Testis (tissue), 3 donors: Measurements from ENCODE around the gene LRGUK. TPM values are rescaled to one million over a fixed set of nuclear protein-coding genes. Genes with fewer than 3 reads are reported as not detected.
"Not testable (repeated sequence)": the region's sequence is repeated elsewhere in the genome, so short reads cannot be mapped to it uniquely, and the experiment has no call there.

Experiments
- DNase-seq: peaks from one replicate; pipeline ENCODE4 v3.0.0-alpha.2; 2019
- H3K27ac ChIP-seq, 2 donors: fragments of 200-600 bp; sonication (generic); one replicate each; pipeline ENCODE4 v1.5.1; 2019
- H3K27me3 ChIP-seq: fragments of 200-600 bp; sonication (generic); one replicate; pipeline ENCODE4 v1.5.1; 2019
- H3K36me3 ChIP-seq: fragments of 200-600 bp; sonication (generic); one replicate; pipeline ENCODE4 v1.5.1; 2017; ENCODE audit warnings: low read depth; ENCODE audit errors: missing control alignments
- H3K4me1 ChIP-seq: fragments of 200-600 bp; sonication (generic); one replicate; pipeline ENCODE4 v1.5.1; 2019
- H3K4me3 ChIP-seq, 2 donors: fragments of 200-600 bp; sonication (generic); one replicate each; pipeline ENCODE4 v1.5.1; 2017 to 2019
- H3K9me3 ChIP-seq: fragments of 200-600 bp; sonication (generic); one replicate; pipeline ENCODE4 v1.5.1; 2017
- POLR2A ChIP-seq: fragments of 450-650 bp; IDR thresholded peaks from one replicate; pipeline ENCODE4 v1.6.1; 2017; ENCODE audit warnings: antibody characterized with exemption, mild to moderate bottlenecking, moderate library complexity
- WGBS, 2 donors: methylation state at CpG; one replicate each; pipeline ENCODE4 v1.1.5; 2018; 5-methylcytosine and 5-hydroxymethylcytosine counted together
- intact Hi-C: fragments of 100-400 bp; cut with DNase I; formaldehyde crosslinking; loops from one replicate; pipeline ENCODE4 v1.15.1; 2023; ENCODE audit warnings: low total_unique reads
- polyA plus RNA-seq: library from polyadenylated mRNA; stranded (reverse); fragments of 350-450 nt; fragmentation: Illumina TruSeq; extraction: RNeasy Lipid Tissue Mini Kit (QIAGEN cat#74804); gene quantifications from one replicate; pipeline ENCODE4 v1.2.3, GENCODE V29; 2014; ENCODE audit warnings: low read depth, low replicate concordance; ENCODE audit not compliant: insufficient read depth
- total RNA-seq, 2 donors: library from RNA; depleted of rRNA; stranded (reverse); fragments of >200 nt; gene quantifications; one replicate each; pipeline ENCODE4 v1.2.3, GENCODE V29; 2016
- TF ChIP-seq, protein P1 (sequence below), 3 experiments: fragments of 450-650 bp in 2 of 3; fragments of 200-600 bp in 1 of 3; sonication (generic) in 1 of 3; IDR thresholded peaks; one replicate each; pipeline ENCODE4 v1.5.1; 2016 to 2019; ENCODE audit warnings: antibody characterized with exemption in 3 of 3, mild to moderate bottlenecking in 2 of 3, moderate library complexity in 1 of 3

LRGUK gene
- total and polyA plus RNA-seq, 3 donors from 2014 or later = 9.4 to 16.1 (median 13.0) TPM

DNA sequence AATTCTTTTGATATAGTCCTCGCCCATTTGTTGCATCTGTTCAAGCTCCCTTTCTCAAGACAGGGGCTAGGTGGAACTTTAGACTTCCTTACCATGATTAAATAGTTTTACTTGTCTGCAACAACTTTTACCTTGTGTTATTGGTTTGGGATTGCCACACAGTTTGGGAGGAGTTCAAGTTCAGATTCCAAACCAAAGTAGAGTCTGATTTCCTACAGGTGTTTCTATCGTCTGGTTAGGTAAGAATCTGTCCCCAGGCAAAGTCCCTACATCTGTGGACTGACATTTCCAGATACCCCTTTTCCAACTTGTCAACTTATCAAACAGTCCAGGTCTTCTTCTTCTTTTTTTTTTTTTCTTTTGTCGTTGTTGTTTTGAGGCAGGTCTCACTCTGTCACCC, 93.1 kb downstream of the LRGUK start:
- Histone ChIP-seq H3K4me3 (no peak overlapping the region), H3K4me1 (no peaks in the 10 kb centered on the region), H3K36me3 (no peaks in the 10 kb centered on the region), H3K9me3 (no peaks in the 10 kb centered on the region), H3K27me3 (no peaks in the 10 kb centered on the region), H3K27ac (no peak overlapping the region)
- WGBS, 2 donors = 90 to 96% methylated on average over 3 of the region's 3 CpGs
- no peak for TF ChIP-seq POLR2A
- TF ChIP-seq, protein P1, sequence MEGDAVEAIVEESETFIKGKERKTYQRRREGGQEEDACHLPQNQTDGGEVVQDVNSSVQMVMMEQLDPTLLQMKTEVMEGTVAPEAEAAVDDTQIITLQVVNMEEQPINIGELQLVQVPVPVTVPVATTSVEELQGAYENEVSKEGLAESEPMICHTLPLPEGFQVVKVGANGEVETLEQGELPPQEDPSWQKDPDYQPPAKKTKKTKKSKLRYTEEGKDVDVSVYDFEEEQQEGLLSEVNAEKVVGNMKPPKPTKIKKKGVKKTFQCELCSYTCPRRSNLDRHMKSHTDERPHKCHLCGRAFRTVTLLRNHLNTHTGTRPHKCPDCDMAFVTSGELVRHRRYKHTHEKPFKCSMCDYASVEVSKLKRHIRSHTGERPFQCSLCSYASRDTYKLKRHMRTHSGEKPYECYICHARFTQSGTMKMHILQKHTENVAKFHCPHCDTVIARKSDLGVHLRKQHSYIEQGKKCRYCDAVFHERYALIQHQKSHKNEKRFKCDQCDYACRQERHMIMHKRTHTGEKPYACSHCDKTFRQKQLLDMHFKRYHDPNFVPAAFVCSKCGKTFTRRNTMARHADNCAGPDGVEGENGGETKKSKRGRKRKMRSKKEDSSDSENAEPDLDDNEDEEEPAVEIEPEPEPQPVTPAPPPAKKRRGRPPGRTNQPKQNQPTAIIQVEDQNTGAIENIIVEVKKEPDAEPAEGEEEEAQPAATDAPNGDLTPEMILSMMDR (IDR thresholded peaks at IDR 0.05) = no peak
- intact Hi-C loops = no loop called here
- DNase-seq = no peak

DNA sequence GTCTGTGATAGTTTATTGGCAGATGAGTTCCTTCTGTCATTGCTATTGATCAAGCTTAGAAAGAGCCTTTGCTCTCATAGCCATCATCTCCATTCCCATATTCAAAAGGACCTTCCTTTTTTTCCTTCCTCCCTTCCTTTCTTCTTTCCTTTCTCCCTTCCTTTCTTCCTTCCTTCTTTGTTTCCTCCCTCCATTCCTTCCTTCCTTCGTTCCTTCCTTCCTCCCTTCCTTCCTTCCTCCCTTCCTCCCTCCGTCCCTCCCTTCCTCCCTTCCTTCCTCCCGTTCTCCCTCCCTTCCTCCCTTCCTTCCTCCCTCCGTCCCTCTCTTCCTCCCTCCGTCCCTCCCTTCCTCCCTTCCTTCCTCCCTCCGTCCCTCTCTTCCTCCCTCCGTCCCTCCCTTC, 104.2 kb downstream of the LRGUK start:
- H3K9me3 ChIP-seq, H3K27me3 ChIP-seq, H3K27ac ChIP-seq, DNase-seq, H3K4me1 ChIP-seq, H3K4me3 ChIP-seq, H3K36me3 ChIP-seq, intact Hi-C loops: not testable (repeated sequence)
- 87 to 92% methylated on average over 7 of the region's 7 CpGs for WGBS, 2 donors

DNA sequence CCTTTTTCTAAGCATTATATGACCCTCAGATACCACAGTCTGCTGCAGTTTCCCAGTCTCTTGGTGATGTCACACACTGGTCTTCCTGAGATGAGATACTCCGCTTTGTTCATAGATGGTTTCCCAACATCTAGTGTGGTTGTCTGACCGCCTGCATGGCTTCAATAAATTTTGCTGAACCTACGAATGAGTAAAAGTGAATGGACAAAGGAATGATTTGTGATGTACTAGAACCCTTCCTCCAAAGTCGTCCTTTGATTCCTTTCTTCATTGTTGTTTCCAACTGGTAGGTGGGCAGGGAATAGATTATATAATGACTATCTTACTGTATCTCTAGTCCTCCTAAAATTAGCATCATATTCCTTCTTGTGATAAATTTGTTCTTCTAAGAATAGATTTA, 107.1 kb downstream of the LRGUK start:
- Histone ChIP-seq H3K4me3 (no peak overlapping the region), H3K4me1 (no peaks in the 10 kb centered on the region), H3K9me3 (no peaks in the 10 kb centered on the region), H3K27ac (no peak overlapping the region), H3K36me3 (no peaks in the 10 kb centered on the region), H3K27me3 (no peaks in the 10 kb centered on the region)
- no peak for DNase-seq
- WGBS, 2 donors = 71 to 85% methylated on average over 4 of the region's 4 CpGs
- TF ChIP-seq, protein P1 (IDR thresholded peaks at IDR 0.05) = no peak
- no peak for TF ChIP-seq POLR2A
- intact Hi-C loops = no loop called here

DNA sequence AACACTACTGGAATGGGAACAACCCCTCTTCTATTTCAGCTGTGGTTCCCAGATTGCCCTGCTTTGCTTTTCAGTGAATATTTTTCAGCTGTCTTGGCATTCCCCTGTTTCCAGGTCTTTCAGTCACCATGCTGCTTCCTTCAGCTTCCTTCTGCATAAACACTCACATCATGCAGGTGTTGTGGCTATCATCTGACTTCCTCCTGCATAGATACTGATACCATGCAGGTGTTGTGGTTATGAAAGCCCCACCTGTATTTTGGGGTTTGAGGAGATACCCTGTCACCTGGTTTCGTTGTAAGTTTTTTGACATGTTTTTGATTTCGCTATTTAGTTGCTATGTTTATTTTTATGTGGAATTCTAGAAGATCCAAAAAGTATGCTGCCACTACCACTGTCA, 118.1 kb downstream of the LRGUK start:
- intact Hi-C loops = no loop called here
- 83 to 98% methylated on average over 2 of the region's 2 CpGs for WGBS, 2 donors
- TF ChIP-seq, protein P1 (IDR thresholded peaks at IDR 0.05) = no peak
- TF ChIP-seq POLR2A = no peak

DNA sequence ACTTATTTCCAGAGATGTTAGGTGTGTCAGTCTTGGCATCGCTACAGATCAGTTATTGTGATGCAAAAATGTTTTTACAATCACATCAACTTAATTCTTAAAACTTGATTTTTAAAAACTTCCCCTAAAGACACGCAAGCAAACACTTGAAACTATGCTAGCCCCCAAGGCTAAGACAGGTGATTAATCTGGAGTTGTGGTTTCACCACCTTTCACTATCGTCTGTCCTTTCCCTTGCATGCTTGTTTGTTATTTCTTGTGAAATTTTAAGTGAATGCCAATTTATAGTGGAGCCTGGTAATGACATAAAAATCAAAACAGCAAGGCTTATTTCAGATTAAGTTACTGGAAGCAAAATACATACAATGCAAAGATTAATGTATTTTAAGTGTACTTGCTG, 119.2 kb downstream of the LRGUK start:
- Histone ChIP-seq H3K27ac (no peak overlapping the region), H3K4me3 (no peak overlapping the region), H3K36me3 (no peaks in the 10 kb centered on the region), H3K9me3 (no peaks in the 10 kb centered on the region), H3K27me3 (no peaks in the 10 kb centered on the region), H3K4me1 (no peaks in the 10 kb centered on the region)
- intact Hi-C loops = no loop called here
- no peak for DNase-seq
- 73% methylated on average over 3 of the region's 3 CpGs for WGBS, 2 donors
- TF ChIP-seq, protein P1 (IDR thresholded peaks at IDR 0.05) = no peak
- no peak for TF ChIP-seq POLR2A

More for the DNA sequence above, 118.1 kb downstream of the LRGUK start:
- Histone ChIP-seq H3K4me3 (no peak overlapping the region), H3K9me3 (no peaks in the 10 kb centered on the region), H3K27me3 (no peaks in the 10 kb centered on the region), H3K4me1 (no peaks in the 10 kb centered on the region), H3K27ac (no peak overlapping the region), H3K36me3 (no peaks in the 10 kb centered on the region)
- no peak for DNase-seq
